ENCODE data around the gene LCAT. TPM values are rescaled to one million over a fixed set of nuclear protein-coding genes. Genes with fewer than 3 reads are reported as not detected.
A peak's percentile ranks its signal among the peaks of the same experiment; 100 is the strongest.
"Not testable (repeated sequence)": the region's sequence is repeated elsewhere in the genome, so short reads cannot be mapped to it uniquely, and the experiment has no call there.

The LCAT gene
- 15.3 and 25.1 TPM in 2 replicates for total RNA-seq
- polyA plus RNA-seq (2012) = 35.4 TPM

- DNase-seq (ENCODE audit: low read depth) = peak; percentile 54
Observed at GRCh38 chr16:67943619-67944504, at the start of gene LCAT. Gene LCAT (minus strand): TSS chr16:67944120. CDS start chr16:67944101, 19 bp downstream.

GRCh38 chr16:67993207-67994039 is 49.5 kb upstream of the LCAT start:
- DNase-seq (ENCODE audit: low read depth) = peak; percentile 65

GRCh38 chr16:67992661-67993206 is 48.8 kb upstream of the LCAT start:
- DNase-seq (ENCODE audit: low read depth) = no peak

GRCh38 chr16:67990018-67990386 is 46.1 kb upstream of the LCAT start:
- DNase-seq (ENCODE audit: low read depth) = no peak

- DNase-seq (ENCODE audit: low read depth) = peak; percentile 57
Observed at GRCh38 chr16:67989322-67990017, 45.5 kb upstream of the LCAT start.

- DNase-seq (ENCODE audit: low read depth) = no peak
Observed at GRCh38 chr16:67988675-67989074, 44.8 kb upstream of the LCAT start.

GRCh38 chr16:67987460-67988160 is 43.7 kb upstream of the LCAT start:
- DNase-seq (ENCODE audit: low read depth) = peak; percentile 70

- DNase-seq (ENCODE audit: low read depth) = no peak
Observed at GRCh38 chr16:67986949-67987348, 43.0 kb upstream of the LCAT start.

- no peak for DNase-seq (ENCODE audit: low read depth)
Observed at GRCh38 chr16:67982011-67982696, 38.2 kb upstream of the LCAT start.

- DNase-seq (ENCODE audit: low read depth) = no peak
Observed at GRCh38 chr16:67979955-67980678, 36.2 kb upstream of the LCAT start, which contains the start of gene DPEP3. Gene DPEP3 (minus strand): TSS chr16:67980499. CDS start chr16:67980380, 119 bp downstream.

- no peak for DNase-seq (ENCODE audit: low read depth)
Observed at GRCh38 chr16:67977469-67978227, 33.7 kb upstream of the LCAT start.

- DNase-seq (ENCODE audit: low read depth) = no peak
Observed at GRCh38 chr16:67977005-67977404, 33.1 kb upstream of the LCAT start.

- no peak for DNase-seq (ENCODE audit: low read depth)
Observed at GRCh38 chr16:67976205-67976604, 32.3 kb upstream of the LCAT start.

- DNase-seq (ENCODE audit: low read depth) = no peak
Observed at GRCh38 chr16:67975321-67976105, 31.6 kb upstream of the LCAT start.

GRCh38 chr16:67972285-67972684 is 28.4 kb upstream of the LCAT start:
- not testable (repeated sequence) for DNase-seq (ENCODE audit: low read depth)

GRCh38 chr16:67971111-67971510 is 27.2 kb upstream of the LCAT start:
- DNase-seq (ENCODE audit: low read depth) = no peak

GRCh38 chr16:67969254-67970039 is 25.5 kb upstream of the LCAT start:
- DNase-seq (ENCODE audit: low read depth) = no peak

All from myocyte (in vitro differentiated cells).